Measurements from ENCODE around the gene ADAMTS3. TPM values are rescaled to one million over a fixed set of nuclear protein-coding genes. Genes with fewer than 3 reads are reported as not detected.

ADAMTS3 gene
- total RNA-seq, 2 donors from 2014 or later: 2.3 to 5.4 TPM

GRCh38 chr4:72569719-72570235 is 756 bp upstream of the ADAMTS3 start:
- ATAC-seq (ENCODE audit: insufficient number of reproducible peaks, low FRiP score, low read depth): no peak
- Histone ChIP-seq H3K4me1 (ENCODE audit: control insufficient read depth in 1 of 2, low read depth in 2 of 2) (peaks cover 5 to 18% of the 10 kb centered on the region in 2 donors), H3K9me3 (no peaks in the 10 kb centered on the region), H3K4me3 (peak overlapping the region; percentile 92), H3K27me3 (replicated peaks; ENCODE audit: insufficient read depth) (no peaks in the 10 kb centered on the region), H3K36me3 (no peaks in the 10 kb centered on the region), H3K27ac (peak overlapping the region; percentile 48 to 49)
- DNase-seq (ENCODE audit: low spot score): no peak
- TF ChIP-seq CTCF (IDR thresholded peaks at IDR 0.05): no peak

- ATAC-seq (ENCODE audit: insufficient number of reproducible peaks, low FRiP score, low read depth) (peak; percentile 40), DNase-seq (ENCODE audit: low spot score) (peak; percentile 55)
- H3K9me3 ChIP-seq: no peaks in the 10 kb centered on the region
- peak overlapping the region; percentile 61 to 78 for H3K27ac ChIP-seq
- no peaks in the 10 kb centered on the region for H3K27me3 ChIP-seq (replicated peaks; ENCODE audit: insufficient read depth)
- peak overlapping the region; percentile 92 for H3K4me3 ChIP-seq
- TF ChIP-seq CTCF (IDR thresholded peaks at IDR 0.05): peak; percentile 13
- no peaks in the 10 kb centered on the region for H3K36me3 ChIP-seq
- peaks cover 5 to 18% of the 10 kb centered on the region in 2 donors for H3K4me1 ChIP-seq (ENCODE audit: control insufficient read depth in 1 of 2, low read depth in 2 of 2)
These were observed 973 bp downstream of the ADAMTS3 start for GRCh38 chr4:72567821-72568675.

- H3K36me3 ChIP-seq: no peaks in the 10 kb centered on the region
- no peaks in the 10 kb centered on the region for H3K27me3 ChIP-seq (replicated peaks; ENCODE audit: insufficient read depth)
- peak overlapping the region; percentile 61 to 78 for H3K27ac ChIP-seq
- H3K4me1 ChIP-seq (ENCODE audit: control insufficient read depth in 1 of 2, low read depth in 2 of 2): peaks cover 5 to 18% of the 10 kb centered on the region in 2 donors
- ATAC-seq (ENCODE audit: insufficient number of reproducible peaks, low FRiP score, low read depth) (no peak), DNase-seq (ENCODE audit: low spot score) (no peak)
- H3K9me3 ChIP-seq: no peaks in the 10 kb centered on the region
- H3K4me3 ChIP-seq: peak overlapping the region; percentile 92
- no peak for TF ChIP-seq CTCF (IDR thresholded peaks at IDR 0.05)
These were observed 2.0 kb downstream of the ADAMTS3 start for GRCh38 chr4:72567036-72567435.

- Histone ChIP-seq H3K27me3 (replicated peaks; ENCODE audit: insufficient read depth) (no peaks in the 10 kb centered on the region), H3K9me3 (no peaks in the 10 kb centered on the region), H3K4me1 (ENCODE audit: control insufficient read depth in 1 of 2, low read depth in 2 of 2) (peaks cover 5 to 18% of the 10 kb centered on the region in 2 donors), H3K27ac (no peak overlapping the region), H3K36me3 (no peaks in the 10 kb centered on the region), H3K4me3 (no peak overlapping the region)
- DNase-seq (ENCODE audit: low spot score) (no peak), ATAC-seq (ENCODE audit: insufficient number of reproducible peaks, low FRiP score, low read depth) (no peak)
- TF ChIP-seq CTCF (IDR thresholded peaks at IDR 0.05): no peak
These were observed 2.5 kb downstream of the ADAMTS3 start for GRCh38 chr4:72566464-72566972.

GRCh38 chr4:72564789-72565188 is 4.2 kb downstream of the ADAMTS3 start:
- Histone ChIP-seq H3K9me3 (no peaks in the 10 kb centered on the region), H3K27ac (no peak overlapping the region), H3K27me3 (replicated peaks; ENCODE audit: insufficient read depth) (no peaks in the 10 kb centered on the region), H3K36me3 (no peaks in the 10 kb centered on the region), H3K4me1 (ENCODE audit: control insufficient read depth in 1 of 2, low read depth in 2 of 2) (peaks cover 5 to 17% of the 10 kb centered on the region in 2 donors), H3K4me3 (no peak overlapping the region)
- DNase-seq (ENCODE audit: low spot score) (no peak), ATAC-seq (ENCODE audit: insufficient number of reproducible peaks, low FRiP score, low read depth) (no peak)
- no peak for TF ChIP-seq CTCF (IDR thresholded peaks at IDR 0.05)

All from thoracic aorta (tissue), 2 donors.